ENCODE results near the gene ADISSP.

ADISSP gene

DNA sequence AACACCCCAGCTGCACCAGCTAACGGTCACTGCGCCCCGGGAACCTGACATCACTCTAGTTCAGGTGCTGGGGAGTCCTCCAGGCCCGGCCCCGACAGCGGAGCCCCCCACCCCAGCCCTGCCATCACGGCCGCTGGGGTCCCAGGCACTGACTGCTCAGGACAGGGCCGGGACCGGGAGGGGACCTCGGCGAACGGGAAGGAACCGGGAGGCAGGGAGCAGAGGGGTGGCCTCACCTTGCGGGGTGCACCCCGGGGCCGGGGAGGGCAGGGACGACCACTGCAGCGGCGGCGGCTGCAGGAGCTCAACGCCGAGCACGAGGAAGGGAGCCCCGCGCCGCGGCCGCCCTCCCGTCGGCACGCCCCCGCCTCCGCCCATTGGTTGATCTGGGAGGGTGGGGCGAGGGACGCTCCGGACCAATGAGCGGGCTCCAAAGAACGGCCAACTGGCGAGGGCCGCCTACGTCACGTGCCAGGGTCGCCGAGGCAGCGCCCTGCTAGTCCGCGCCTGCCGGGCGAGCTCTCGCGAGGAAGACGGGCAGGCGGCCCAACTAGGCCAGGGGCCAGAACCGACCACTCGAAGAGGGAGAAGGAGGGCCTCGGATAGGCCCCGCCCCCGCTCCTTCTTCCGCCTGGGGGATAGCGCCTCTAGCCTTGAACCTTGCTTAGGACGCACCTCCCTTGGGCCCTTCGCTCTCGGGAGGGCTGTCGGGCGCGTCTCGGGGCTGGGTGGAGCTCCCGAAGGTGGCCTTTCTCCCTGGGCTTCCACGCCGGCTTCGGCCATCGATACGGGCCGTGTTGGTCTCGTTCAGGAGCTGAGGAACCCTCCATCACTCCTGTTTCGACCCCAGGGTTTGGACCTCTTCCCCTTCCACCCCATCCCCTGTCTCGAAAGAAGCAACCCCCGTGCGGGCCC is at the start of gene ADISSP:
TSS of gene ADISSP (minus strand) at position 327 of the 915 bp plus-strand sequence. CDS start 7,653 bp downstream, outside the sequence.
- DNase-seq (ENCODE audit: low read depth) = peak; percentile 99
- peak within 1 kb of the TSS; percentile 97 for H3K4me3 ChIP-seq (ENCODE audit: low read depth, low read length)
- TF ChIP-seq, protein P1, sequence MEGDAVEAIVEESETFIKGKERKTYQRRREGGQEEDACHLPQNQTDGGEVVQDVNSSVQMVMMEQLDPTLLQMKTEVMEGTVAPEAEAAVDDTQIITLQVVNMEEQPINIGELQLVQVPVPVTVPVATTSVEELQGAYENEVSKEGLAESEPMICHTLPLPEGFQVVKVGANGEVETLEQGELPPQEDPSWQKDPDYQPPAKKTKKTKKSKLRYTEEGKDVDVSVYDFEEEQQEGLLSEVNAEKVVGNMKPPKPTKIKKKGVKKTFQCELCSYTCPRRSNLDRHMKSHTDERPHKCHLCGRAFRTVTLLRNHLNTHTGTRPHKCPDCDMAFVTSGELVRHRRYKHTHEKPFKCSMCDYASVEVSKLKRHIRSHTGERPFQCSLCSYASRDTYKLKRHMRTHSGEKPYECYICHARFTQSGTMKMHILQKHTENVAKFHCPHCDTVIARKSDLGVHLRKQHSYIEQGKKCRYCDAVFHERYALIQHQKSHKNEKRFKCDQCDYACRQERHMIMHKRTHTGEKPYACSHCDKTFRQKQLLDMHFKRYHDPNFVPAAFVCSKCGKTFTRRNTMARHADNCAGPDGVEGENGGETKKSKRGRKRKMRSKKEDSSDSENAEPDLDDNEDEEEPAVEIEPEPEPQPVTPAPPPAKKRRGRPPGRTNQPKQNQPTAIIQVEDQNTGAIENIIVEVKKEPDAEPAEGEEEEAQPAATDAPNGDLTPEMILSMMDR (IDR thresholded peaks at IDR 0.05; ENCODE audit: insufficient read depth, low read depth, low read length, missing control alignments) = peak; percentile 18

DNA sequence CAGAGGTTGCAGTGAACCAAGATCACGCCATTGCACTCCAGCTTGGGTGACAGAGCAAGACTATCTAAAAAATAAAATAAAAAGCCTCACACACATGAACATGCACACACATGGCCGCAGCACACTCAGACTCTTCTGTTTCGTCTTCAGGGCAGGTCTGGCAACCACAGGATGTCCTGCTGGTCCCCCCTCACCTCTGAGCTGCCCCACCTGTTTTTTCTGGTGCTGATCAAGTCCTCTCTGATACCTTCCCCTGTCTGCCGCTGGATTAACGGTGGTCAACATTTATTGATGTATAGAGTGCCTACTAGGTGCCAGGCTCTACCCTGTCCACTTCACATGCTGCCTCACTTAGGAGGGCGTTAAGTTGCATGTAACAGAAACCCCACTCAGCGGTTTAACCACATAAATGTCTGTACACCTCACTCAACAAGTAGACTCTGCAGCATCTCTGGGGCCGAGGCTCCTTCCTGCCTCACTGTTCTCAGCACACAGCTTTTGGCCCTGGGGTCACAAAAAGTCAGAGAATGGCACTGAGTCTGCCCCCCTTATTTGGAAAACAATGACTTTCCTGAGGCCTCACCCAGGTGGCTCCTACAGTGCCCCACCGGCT is 48.3 kb upstream of the ADISSP start:
- TF ChIP-seq, protein P1 (IDR thresholded peaks at IDR 0.05; ENCODE audit: insufficient read depth, low read depth, low read length, missing control alignments) = no peak
- peak; percentile 47 for DNase-seq (ENCODE audit: low read depth)

DNA sequence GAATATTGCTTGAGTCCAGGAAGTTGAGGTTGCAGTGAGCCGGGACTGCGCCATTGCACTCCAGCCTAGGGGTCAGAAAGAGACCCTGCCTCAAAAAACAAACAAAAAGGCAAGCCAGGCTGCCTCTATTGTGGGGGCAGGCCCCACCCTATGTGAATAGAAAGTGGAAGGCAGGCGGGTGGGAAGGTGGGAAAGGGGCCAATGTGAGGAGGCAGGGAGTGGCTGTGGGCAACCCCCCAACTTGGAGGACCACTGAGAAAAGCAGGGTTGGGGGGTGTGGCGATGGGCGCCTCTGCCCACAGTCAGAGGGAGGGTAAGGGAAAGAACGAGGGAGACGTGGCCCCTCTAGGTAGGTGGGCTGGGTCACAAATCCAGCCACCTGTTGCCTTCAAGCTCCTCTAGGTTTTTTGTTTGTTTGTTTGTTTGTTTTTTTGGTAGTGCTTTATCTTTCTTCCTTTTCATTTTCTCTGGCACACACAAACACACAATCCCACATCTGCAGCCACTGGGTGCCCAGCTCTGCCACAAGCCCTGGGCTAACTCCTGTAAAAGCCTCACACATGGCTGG is 47.5 kb upstream of the ADISSP start:
- TF ChIP-seq, protein P1 (IDR thresholded peaks at IDR 0.05; ENCODE audit: insufficient read depth, low read depth, low read length, missing control alignments) = no peak
- no peak overlapping the region for H3K4me3 ChIP-seq (ENCODE audit: low read depth, low read length)

More for the DNA sequence above, 48.3 kb upstream of the ADISSP start:
- H3K4me3 ChIP-seq (ENCODE audit: low read depth, low read length) = no peak overlapping the region

GRCh38 chr20:3813848-3814581 is 46.5 kb upstream of the ADISSP start:
- no peak for DNase-seq (ENCODE audit: low read depth)
- TF ChIP-seq, protein P1 (IDR thresholded peaks at IDR 0.05; ENCODE audit: insufficient read depth, low read depth, low read length, missing control alignments) = no peak
- no peak overlapping the region for H3K4me3 ChIP-seq (ENCODE audit: low read depth, low read length)

More for the DNA sequence above, 47.5 kb upstream of the ADISSP start:
- no peak for DNase-seq (ENCODE audit: low read depth)

DNA sequence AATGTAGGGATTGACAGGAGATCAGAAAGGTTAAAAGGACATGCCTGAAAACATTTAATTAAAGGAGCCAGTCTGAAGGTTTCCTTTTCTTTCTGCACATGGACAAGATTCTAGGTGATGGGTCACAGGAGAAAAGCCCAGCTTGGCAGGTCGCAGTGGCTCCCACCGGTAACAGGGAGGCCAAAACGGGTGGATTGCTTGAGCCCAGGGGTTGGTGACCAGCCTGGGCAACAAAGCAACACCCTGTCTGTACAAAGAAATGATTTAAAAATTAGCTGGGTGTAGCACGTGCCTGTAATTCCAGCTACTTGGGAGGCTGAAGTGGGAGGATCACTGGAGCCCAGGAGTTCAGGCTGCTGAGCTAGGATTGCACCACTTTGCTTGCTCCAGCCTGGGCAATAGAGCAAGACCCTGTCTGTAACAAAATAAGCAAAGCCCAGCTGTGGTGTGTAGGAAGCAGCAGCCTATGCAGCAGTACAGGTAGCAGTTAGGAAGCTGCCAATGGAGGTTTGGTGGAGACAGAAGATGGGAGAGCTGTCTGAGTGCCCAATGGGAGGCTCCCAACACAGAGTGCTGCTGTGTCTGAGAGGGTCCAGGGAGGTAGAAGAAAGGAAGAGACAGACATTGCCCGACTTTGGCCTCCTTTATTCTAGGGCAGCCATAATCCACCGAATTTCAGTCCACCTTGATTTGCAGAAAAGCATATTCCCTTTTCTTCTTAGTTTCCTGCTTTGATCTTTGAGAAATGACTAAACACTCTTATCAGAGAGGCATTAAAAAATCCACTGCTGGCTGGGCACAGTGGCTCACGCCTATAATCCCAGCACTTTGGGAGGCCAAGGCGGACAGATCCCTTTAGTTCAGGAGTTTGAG is 45.7 kb upstream of the ADISSP start:
- no peak overlapping the region for H3K4me3 ChIP-seq (ENCODE audit: low read depth, low read length)
- TF ChIP-seq, protein P1 (IDR thresholded peaks at IDR 0.05; ENCODE audit: insufficient read depth, low read depth, low read length, missing control alignments) = no peak
- no peak for DNase-seq (ENCODE audit: low read depth)
